Gastrocnemius medialis (tissue), 4 donors: ENCODE results near the gene EHD2.

Source experiments
- CTCF ChIP-seq, 5 experiments: fragments of 450-650 bp in 3 of 5; fragments of 200-600 bp in 2 of 5; sonication (generic) in 2 of 5; IDR thresholded peaks in 4 of 5; conservative IDR thresholded peaks in 1 of 5; 1 replicate in 4 of 5; 2 replicates in 1 of 5; pipeline ENCODE4 v1.5.1; 2016 to 2019; ENCODE audit warnings: antibody characterized with exemption in 5 of 5, mild to moderate bottlenecking in 3 of 5, moderate library complexity in 3 of 5
- POLR2A ChIP-seq, 2 donors: fragments of 450-650 bp; IDR thresholded peaks; one replicate each; pipeline ENCODE4 v1.6.1; 2017; ENCODE audit warnings: antibody characterized with exemption in 2 of 2, mild to moderate bottlenecking in 2 of 2, moderate library complexity in 2 of 2

DNA sequence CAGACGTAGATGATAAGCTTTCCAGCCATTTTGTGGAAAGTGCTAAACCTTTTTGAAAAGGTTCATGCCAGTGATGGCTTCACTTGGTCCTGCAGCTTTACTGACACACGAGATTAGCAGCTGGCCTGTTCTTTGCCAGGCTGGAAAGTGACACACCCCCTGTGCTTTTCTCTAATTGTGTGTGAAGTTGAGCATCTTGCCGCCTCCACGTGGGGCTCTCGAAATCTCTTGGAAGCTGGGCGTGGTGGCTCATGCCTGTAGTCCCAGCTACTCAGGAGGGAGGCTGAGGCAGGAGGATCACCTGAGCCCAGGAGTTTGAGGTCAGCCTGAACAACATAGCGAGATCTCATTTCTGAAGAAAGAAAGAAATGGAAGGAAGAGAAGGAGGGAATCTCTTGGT is 25.3 kb upstream of the EHD2 start:
- no peak for TF ChIP-seq CTCF (IDR thresholded peaks at IDR 0.05 in 4 of 5, conservative IDR thresholded peaks at IDR 0.05 in 1 of 5)
- no peak for TF ChIP-seq POLR2A (IDR thresholded peaks at IDR 0.05)
